Suppressor macrophage treated with lipopolysaccharide for 4 hours (primary cell): ENCODE measurements around the gene G6PC2.

Experiments
- DNase-seq: peaks from one replicate; pipeline ENCODE4 v3.0.0-alpha.2; 2020

Gene G6PC2

GRCh38 chr2:168949324-168949723 lies 48.2 kb downstream of the G6PC2 start:
- no peak for DNase-seq

GRCh38 chr2:168951871-168952270 lies 50.8 kb downstream of the G6PC2 start:
- DNase-seq, result no peak

- DNase-seq, result no peak
Observed at GRCh38 chr2:168952424-168952823, 51.3 kb downstream of the G6PC2 start.

- no peak for DNase-seq
Observed at GRCh38 chr2:168954256-168954655, 53.2 kb downstream of the G6PC2 start.

- no peak for DNase-seq
Observed at GRCh38 chr2:168955321-168955720, 54.2 kb downstream of the G6PC2 start.

- DNase-seq, result no peak
Observed at GRCh38 chr2:168956392-168956791, 55.3 kb downstream of the G6PC2 start.
